OCI-LY3 (cell line): ENCODE results near the gene BBIP1.
"Not testable (repeated sequence)": the region's sequence is repeated elsewhere in the genome, so short reads cannot be mapped to it uniquely, and the experiment has no call there.

ENCODE experiments used
- H2AFZ ChIP-seq: fragments of 200-600, 300-600 bp; shearing (Covaris generic); 2 replicates; pipeline ENCODE4 v1.6.0; 2014; ENCODE audit warnings: antibody characterized with exemption, low read depth, low read length
- H3K27ac ChIP-seq: fragments of 200-600, 300-600 bp; sonication (generic); 2 replicates; pipeline ENCODE4 v1.5.1; 2014; ENCODE audit warnings: mild to moderate bottlenecking, low read length, moderate library complexity, mixed read lengths
- H3K27me3 ChIP-seq: fragments of 200-600, 300-600 bp; sonication (generic); 2 replicates; pipeline ENCODE4 v1.6.1; 2014; ENCODE audit warnings: low read depth, low read length, mixed read lengths
- H3K36me3 ChIP-seq: fragments of 200-600, 300-600 bp; sonication (generic); replicated peaks from 2 replicates; pipeline ENCODE3; 2014; ENCODE audit warnings: low read depth, low read length, mixed read lengths
- H3K4me1 ChIP-seq: fragments of 300-600, 200-600 bp; sonication (generic); 2 replicates; pipeline ENCODE4 v1.6.1; 2014; ENCODE audit warnings: low read length, mixed read lengths
- H3K4me2 ChIP-seq: fragments of 200-600, 300-600 bp; sonication (generic); 2 replicates; pipeline ENCODE4 v1.6.1; 2014; ENCODE audit warnings: low read length, mixed read lengths
- H3K4me3 ChIP-seq: fragments of 300-600, 200-600 bp; sonication (generic); 2 replicates; pipeline ENCODE4 v1.5.1; 2014; ENCODE audit warnings: antibody characterized with exemption, mild to moderate bottlenecking, low read length, moderate library complexity
- H3K79me2 ChIP-seq: fragments of 300-600, 200-600 bp; shearing (Covaris generic); 2 replicates; pipeline ENCODE4 v1.6.1; 2014; ENCODE audit warnings: mild to moderate bottlenecking, low read length, mixed read lengths
- H3K9ac ChIP-seq: fragments of 300-600, 200-600 bp; shearing (Covaris generic); 2 replicates; pipeline ENCODE4 v1.6.0; 2014; ENCODE audit warnings: mild to moderate bottlenecking, low read length, moderate library complexity
- H3K9me3 ChIP-seq: fragments of 200-600, 300-600 bp; shearing (Covaris generic); 2 replicates; pipeline ENCODE4 v1.6.1; 2014; ENCODE audit warnings: low read length, mixed read lengths; ENCODE audit not compliant: insufficient read depth
- H4K20me1 ChIP-seq: fragments of 200-600, 300-600 bp; sonication (generic); 2 replicates; pipeline ENCODE4 v1.6.1; 2016; ENCODE audit warnings: low read length, mixed read lengths; ENCODE audit not compliant: insufficient read depth
- EZH2phosphoT487 ChIP-seq: fragments of 200-600 bp; shearing (Covaris generic); IDR thresholded peaks from 2 replicates; pipeline ENCODE4 v1.6.1; 2018; ENCODE audit warnings: antibody characterized with exemption, mixed run types, low read depth
- TF ChIP-seq, protein P1 (sequence below): fragments of 200-600, 300-600 bp; sonication (generic); IDR thresholded peaks from 2 replicates; pipeline ENCODE4 v1.5.1; 2014; ENCODE audit warnings: antibody characterized with exemption, low read length, low read depth

BBIP1 gene

DNA sequence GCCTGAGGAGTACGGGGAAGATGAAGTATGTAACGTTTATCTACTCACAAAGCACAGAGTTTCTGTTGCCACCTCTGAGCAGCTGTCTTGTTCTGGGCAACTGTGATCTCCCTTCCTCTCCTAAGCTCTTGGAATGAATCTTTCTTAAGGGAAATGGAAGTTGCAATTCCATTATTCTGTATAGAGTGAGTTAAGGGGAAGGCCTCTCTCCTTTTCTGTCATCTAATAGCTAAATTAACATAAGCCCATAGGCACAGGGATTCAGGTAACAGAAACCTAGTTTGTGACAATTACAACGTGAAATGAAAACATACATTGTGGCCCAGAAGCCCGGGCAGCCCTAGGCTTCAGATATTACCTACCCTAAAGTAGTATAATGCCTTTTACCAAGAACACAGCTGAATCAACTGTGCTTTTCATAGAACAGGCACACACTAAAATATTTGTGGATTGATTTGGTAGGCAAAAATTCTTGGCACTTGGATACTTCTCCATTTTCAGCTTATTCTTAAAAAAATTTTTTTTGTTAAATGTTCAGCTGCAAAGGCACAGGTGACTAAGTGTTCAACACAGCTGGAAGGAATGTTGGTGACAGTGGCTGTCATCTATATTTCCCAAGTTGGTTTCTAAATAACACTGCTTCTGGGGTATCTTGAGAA lies 51.0 kb downstream of the BBIP1 start:
- Histone ChIP-seq H3K4me3 (peak overlapping the region; percentile 41), H3K27ac (peak overlapping the region; percentile 98), H3K4me2 (peak overlapping the region; percentile 82), H3K79me2 (peaks cover 3% of the 10 kb centered on the region), H3K9ac (peak overlapping the region; percentile 46), H3K9me3 (no peaks in the 10 kb centered on the region), H3K4me1 (peaks cover 70% of the 10 kb centered on the region), H4K20me1 (no peaks in the 10 kb centered on the region), H2AFZ (0 out of 2 replicates have a peak overlapping the region, but pooled peaks have one; percentile 3), H3K27me3 (no peaks in the 10 kb centered on the region), H3K36me3 (no peaks in the 10 kb centered on the region)
- no peak for TF ChIP-seq EZH2phosphoT487

GRCh38 chr10:110867011-110867806 lies 51.8 kb downstream of the BBIP1 start:
- H3K36me3 ChIP-seq, H4K20me1 ChIP-seq, H3K9me3 ChIP-seq, H3K27me3 ChIP-seq, H3K79me2 ChIP-seq: not testable (repeated sequence)
- Histone ChIP-seq H2AFZ (0 out of 2 replicates have a peak overlapping the region, but pooled peaks have one; percentile 3), H3K27ac (peak overlapping the region; percentile 98), H3K4me1 (peaks cover 76% of the 10 kb centered on the region), H3K4me2 (peak overlapping the region; percentile 82), H3K4me3 (peak overlapping the region; percentile 41), H3K9ac (peak overlapping the region; percentile 58)

GRCh38 chr10:110865809-110866482 lies 53.0 kb downstream of the BBIP1 start:
- Histone ChIP-seq H3K27ac (peak overlapping the region; percentile 98), H3K36me3 (no peaks in the 10 kb centered on the region), H3K9me3 (no peaks in the 10 kb centered on the region), H2AFZ (no peak overlapping the region), H3K27me3 (no peaks in the 10 kb centered on the region), H3K4me2 (peak overlapping the region; percentile 82), H3K9ac (peak overlapping the region; percentile 58), H4K20me1 (no peaks in the 10 kb centered on the region), H3K79me2 (no peaks in the 10 kb centered on the region), H3K4me3 (peak overlapping the region; percentile 47), H3K4me1 (peaks cover 85% of the 10 kb centered on the region)
- TF ChIP-seq, protein P1, sequence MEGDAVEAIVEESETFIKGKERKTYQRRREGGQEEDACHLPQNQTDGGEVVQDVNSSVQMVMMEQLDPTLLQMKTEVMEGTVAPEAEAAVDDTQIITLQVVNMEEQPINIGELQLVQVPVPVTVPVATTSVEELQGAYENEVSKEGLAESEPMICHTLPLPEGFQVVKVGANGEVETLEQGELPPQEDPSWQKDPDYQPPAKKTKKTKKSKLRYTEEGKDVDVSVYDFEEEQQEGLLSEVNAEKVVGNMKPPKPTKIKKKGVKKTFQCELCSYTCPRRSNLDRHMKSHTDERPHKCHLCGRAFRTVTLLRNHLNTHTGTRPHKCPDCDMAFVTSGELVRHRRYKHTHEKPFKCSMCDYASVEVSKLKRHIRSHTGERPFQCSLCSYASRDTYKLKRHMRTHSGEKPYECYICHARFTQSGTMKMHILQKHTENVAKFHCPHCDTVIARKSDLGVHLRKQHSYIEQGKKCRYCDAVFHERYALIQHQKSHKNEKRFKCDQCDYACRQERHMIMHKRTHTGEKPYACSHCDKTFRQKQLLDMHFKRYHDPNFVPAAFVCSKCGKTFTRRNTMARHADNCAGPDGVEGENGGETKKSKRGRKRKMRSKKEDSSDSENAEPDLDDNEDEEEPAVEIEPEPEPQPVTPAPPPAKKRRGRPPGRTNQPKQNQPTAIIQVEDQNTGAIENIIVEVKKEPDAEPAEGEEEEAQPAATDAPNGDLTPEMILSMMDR, result no peak
- no peak for TF ChIP-seq EZH2phosphoT487

GRCh38 chr10:110865186-110865808 lies 53.7 kb downstream of the BBIP1 start:
- Histone ChIP-seq H3K27ac (peak overlapping the region; percentile 98), H3K4me3 (peak overlapping the region; percentile 47), H4K20me1 (no peaks in the 10 kb centered on the region), H2AFZ (no peak overlapping the region), H3K4me2 (peak overlapping the region; percentile 82), H3K4me1 (peaks cover 88% of the 10 kb centered on the region), H3K36me3 (no peaks in the 10 kb centered on the region), H3K79me2 (no peaks in the 10 kb centered on the region), H3K9me3 (no peaks in the 10 kb centered on the region), H3K27me3 (no peaks in the 10 kb centered on the region), H3K9ac (peak overlapping the region; percentile 54)
- TF ChIP-seq, protein P1, result no peak
- no peak for TF ChIP-seq EZH2phosphoT487
